HG02938 (cell line): ENCODE data around the gene ZDHHC19.

Source experiments
- ATAC-seq: cut with Tn5 transposase; IDR thresholded peaks from one replicate; pipeline ENCODE4 v1.9.1; 2021; ENCODE audit warnings: mild to moderate bottlenecking, moderate library complexity; ENCODE audit not compliant: unreplicated experiment

Gene ZDHHC19

DNA sequence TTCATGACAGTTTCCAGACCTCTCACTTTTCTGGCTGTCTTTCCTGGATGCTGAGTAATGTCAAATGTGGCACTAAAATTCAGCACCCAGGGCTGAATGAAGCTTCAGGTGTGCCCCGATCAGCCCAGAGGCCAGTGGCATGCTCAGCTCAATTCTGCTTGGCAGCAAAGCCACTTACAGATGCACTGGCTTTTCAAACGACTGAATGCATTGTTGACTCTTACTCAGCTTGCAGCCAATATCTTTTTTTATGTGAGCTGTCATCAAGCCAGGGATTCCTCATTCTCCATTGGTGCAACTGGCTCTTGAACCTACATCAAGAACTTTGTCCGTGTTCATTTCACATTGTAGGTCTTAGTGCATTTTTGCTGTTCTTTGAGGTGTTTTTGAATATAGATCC, 60.7 kb downstream of the ZDHHC19 start:
- no peak for ATAC-seq

GRCh38 chr3:196149831-196150301, 61.3 kb downstream of the ZDHHC19 start:
- no peak for ATAC-seq

DNA sequence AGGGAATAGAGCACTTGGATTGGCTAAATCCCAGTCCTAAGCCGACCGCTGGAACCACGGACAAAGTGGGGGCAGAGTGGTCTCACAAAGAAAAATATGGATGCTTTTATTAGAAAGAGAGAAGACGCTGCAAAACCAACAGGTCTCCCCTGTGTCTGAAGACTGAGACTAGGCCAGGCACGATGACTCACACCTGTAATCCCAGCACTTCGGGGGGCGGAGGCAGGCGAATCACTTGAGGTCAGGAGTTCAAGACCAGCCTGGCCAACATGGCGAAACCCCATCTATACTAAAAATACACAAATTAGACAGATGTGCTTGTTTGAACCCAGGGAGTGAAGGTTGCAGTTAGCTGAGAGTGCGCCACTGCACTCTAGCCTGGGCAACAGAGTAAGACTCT, 61.8 kb downstream of the ZDHHC19 start:
- no peak for ATAC-seq
